Measurements from ENCODE around the gene TRMT61A. TPM values are rescaled to one million over a fixed set of nuclear protein-coding genes. Genes with fewer than 3 reads are reported as not detected.
A peak's percentile ranks its signal among the peaks of the same experiment; 100 is the strongest.

Gene TRMT61A
- total RNA-seq, 3 donors from 2014 or later, result 53.0 to 62.2 (median 61.5) TPM

DNA sequence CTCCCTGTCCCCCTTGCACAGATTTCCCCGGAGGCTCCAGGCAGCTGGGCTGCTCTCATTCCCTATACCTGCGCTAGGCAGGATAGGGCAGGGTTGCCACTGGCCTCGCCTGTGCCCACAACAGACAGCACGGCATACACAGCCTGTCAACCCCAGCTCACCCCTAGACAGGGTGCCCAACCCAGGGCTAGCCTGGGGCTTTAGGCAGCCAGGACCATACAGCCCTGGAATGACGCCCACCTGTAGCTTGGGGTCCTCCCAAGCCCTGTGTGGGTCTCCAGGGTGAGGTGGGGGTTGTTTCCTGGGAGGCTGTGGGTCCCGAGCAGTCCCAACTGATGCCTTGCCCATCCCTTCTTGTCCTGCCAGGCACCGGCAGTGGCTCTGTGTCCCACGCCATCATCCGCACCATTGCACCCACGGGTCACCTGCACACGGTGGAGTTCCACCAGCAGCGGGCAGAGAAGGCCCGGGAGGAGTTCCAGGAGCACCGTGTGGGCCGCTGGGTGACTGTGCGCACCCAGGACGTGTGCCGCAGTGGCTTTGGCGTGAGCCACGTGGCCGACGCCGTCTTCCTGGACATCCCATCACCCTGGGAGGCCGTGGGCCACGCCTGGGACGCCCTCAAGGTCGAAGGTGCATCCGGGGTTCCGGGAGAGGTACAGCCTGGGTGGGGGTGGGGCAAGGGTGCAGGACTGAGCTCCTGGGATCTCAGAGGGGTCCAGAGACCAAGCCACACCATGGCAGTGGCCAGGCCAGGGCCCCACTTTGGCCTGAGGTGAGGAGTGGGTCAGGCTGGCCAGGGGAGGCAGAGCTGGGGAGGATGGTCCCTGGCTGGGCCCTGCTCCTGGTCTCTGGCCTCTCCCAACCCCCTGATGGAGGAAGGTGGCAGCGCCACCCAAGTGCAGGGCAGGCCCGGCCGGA is 3.5 kb downstream of the TRMT61A start:
- Mint-ChIP-seq H3K36me3 (ENCODE audit: insufficient read depth) (peaks cover 4% of the 10 kb centered on the region), H3K4me3 (peak overlapping the region; percentile 31)

DNA sequence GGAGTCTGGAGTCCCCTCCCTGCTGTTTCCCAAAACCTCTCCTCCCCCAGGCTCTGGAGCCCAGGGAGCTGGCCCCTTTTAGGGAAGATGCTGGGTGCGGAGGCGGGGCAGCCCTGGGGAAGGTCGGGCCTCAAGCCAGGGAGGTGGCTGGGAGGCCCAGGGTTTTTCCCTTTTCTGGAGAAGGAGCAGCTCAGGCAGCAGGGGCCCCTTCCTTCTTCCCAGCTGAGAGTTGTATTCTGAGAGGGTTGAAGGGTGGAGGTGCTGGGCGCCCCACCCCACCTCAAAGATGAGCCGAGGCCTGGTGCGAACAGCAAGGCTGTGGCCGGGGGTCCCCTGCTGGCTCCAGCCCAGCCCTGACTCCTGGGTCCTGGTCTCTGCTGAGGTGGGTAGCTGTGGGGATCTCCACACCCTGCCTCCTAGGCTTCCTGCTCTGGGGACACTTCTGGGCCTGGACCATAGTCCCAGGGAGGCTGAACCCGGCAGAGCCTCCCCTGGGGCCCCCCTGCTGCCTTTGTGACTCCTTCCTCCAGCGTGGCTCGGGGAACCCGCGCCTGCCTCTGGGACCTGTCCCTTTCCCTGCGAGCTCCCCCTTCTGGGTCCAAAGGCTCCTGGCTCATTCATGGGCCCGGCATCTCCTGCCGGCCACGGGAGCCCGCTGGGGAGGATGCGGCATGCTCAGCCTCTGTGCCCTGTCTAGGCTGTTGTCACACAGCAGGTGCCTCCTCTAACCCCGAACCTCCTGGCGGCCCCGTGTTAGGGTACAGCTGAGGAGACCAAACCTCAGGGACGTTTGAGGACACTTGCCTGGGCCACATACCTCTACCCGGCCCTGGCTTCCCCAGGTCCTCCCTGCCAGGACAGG is 4.4 kb downstream of the TRMT61A start:
- no peaks in the 10 kb centered on the region for H3K27me3 Mint-ChIP-seq (ENCODE audit: low read depth)

More for the DNA sequence above, 3.5 kb downstream of the TRMT61A start:
- DNase-seq (no peak), ATAC-seq (no peak)
- Mint-ChIP-seq H3K9me3 (no peaks in the 10 kb centered on the region), H3K27me3 (ENCODE audit: low read depth) (no peaks in the 10 kb centered on the region), H3K4me1 (ENCODE audit: low read depth) (peaks cover 32% of the 10 kb centered on the region)

DNA sequence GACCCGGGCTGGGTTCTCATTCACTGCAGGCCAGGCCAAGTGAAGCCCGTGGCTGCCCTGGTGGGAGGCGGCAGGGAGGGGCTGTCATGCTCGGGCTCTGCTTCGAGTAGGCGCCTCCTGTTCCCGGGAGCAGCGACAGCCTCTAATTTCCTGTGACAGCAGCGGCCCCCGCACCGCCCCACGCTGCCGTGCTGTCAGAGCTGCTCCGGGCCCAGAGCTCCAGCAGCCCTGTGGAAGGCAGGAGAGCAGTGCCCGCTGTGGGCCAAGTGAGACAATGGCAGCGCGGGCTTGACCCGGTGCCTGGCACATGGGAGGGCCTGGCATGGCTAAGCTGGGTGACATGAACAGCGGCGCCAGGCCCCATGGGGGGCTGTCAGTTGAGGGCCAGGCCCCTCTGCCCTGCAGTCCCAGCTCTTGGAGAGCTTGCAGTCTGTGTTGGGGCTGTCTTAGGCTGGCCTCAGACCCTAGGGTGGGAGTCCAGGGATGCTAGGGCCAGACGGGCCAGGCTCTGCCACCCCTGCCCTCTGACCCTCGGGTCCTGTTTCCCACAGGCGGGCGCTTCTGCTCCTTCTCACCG is 5.1 kb downstream of the TRMT61A start:
- Mint-ChIP-seq H3K4me1 (ENCODE audit: low read depth) (peaks cover 23% of the 10 kb centered on the region), H3K27me3 (ENCODE audit: low read depth) (no peaks in the 10 kb centered on the region), H3K36me3 (ENCODE audit: insufficient read depth) (peaks cover 4% of the 10 kb centered on the region), H3K4me3 (no peak overlapping the region), H3K9me3 (no peaks in the 10 kb centered on the region)
- ATAC-seq (no peak), DNase-seq (no peak)

More for the DNA sequence above, 4.4 kb downstream of the TRMT61A start:
- no peaks in the 10 kb centered on the region for H3K9me3 Mint-ChIP-seq
- ATAC-seq (no peak), DNase-seq (no peak)
- H3K36me3 Mint-ChIP-seq (ENCODE audit: insufficient read depth), result peaks cover 4% of the 10 kb centered on the region
- H3K4me1 Mint-ChIP-seq (ENCODE audit: low read depth), result peaks cover 26% of the 10 kb centered on the region
- no peak overlapping the region for H3K4me3 Mint-ChIP-seq

DNA sequence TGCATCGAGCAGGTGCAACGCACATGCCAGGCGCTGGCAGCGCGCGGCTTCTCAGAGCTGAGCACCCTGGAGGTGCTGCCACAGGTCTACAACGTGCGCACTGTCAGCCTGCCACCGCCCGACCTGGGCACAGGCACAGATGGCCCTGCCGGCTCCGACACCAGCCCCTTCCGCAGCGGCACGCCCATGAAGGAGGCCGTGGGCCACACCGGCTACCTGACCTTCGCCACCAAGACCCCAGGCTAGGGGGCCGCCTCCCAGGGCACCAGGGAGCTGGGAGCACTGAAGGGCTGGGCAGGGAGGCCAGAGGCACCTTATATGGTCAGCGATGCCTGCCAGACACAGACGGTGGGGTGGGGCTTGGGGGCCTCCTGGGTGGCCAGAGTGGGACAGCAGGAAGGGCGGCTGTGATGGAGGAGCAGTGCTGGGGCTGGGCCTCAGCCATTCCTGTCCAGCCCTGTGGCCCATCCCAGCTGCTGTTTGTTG is 5.6 kb downstream of the TRMT61A start:
- Mint-ChIP-seq H3K4me1 (ENCODE audit: low read depth) (peaks cover 21% of the 10 kb centered on the region), H3K36me3 (ENCODE audit: insufficient read depth) (peaks cover 4% of the 10 kb centered on the region), H3K4me3 (no peak overlapping the region), H3K27me3 (ENCODE audit: low read depth) (no peaks in the 10 kb centered on the region), H3K9me3 (no peaks in the 10 kb centered on the region)
- no peak for DNase-seq
- no peak for ATAC-seq

GRCh38 chr14:103535081-103535890 is 6.3 kb downstream of the TRMT61A start:
- Mint-ChIP-seq H3K27me3 (ENCODE audit: low read depth) (no peaks in the 10 kb centered on the region), H3K4me3 (no peak overlapping the region), H3K36me3 (ENCODE audit: insufficient read depth) (peaks cover 2% of the 10 kb centered on the region), H3K4me1 (ENCODE audit: low read depth) (peaks cover 14% of the 10 kb centered on the region), H3K9me3 (no peaks in the 10 kb centered on the region)
- ATAC-seq (no peak), DNase-seq (no peak)

DNA sequence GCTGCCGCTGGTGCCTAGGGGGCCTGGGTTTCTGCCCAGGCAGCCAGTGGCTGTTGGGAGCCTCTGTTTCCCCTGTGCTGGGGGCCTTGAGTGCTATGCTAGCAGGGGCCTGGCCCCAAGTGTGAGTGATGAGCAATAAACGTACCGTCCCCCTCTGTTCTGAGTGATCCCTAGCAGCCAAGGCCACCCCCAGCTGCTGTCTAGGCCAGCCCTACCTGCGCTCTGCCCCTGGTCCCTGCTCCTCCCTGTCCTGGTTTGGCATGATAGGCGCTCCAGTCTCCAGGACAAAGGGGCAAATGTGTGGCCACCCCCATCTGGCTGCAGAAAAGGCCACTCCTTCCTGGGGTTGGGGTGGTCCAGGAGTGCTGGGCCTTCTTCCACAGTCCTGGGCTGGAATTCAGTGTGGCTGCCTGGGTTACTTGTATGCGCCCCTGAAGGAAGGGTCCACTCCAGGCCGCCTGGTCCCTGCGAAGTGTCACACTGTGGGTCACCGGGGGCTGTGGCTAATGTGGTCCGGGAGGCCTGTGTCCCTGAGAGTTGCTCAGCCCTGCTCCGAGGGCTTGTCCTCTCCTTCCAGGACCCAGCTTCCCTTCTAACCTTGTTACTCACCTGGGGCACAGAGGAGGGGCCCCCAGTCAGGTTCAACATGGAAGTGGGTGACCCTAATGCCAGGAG is 7.0 kb downstream of the TRMT61A start:
- Mint-ChIP-seq H3K36me3 (ENCODE audit: insufficient read depth) (no peaks in the 10 kb centered on the region), H3K4me3 (no peak overlapping the region), H3K27me3 (ENCODE audit: low read depth) (no peaks in the 10 kb centered on the region), H3K4me1 (ENCODE audit: low read depth) (peaks cover 7% of the 10 kb centered on the region), H3K9me3 (no peaks in the 10 kb centered on the region)
- DNase-seq, result no peak
- ATAC-seq, result no peak

DNA sequence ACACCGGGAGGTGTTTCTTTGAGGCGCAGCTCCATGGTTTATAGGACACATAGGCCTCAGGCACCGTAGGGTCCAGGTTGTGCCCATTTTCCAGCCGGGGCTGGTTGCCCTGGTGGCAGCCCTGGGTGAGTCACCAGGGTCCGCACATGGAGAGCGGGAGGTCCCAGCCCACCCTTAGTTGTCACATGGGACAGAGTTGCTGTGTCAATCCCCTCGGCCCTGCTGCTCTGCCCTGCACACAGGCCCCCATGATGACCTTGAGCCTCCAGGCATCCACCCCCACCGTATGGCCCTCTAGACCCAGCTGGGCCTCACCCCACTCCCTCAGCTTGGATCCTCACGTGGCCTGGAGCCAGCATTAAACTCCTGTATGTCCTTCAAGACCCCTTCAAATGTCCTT is 7.7 kb downstream of the TRMT61A start:
- H3K9me3 Mint-ChIP-seq, result no peaks in the 10 kb centered on the region
- no peaks in the 10 kb centered on the region for H3K27me3 Mint-ChIP-seq (ENCODE audit: low read depth)
- ATAC-seq, result no peak
- no peak for DNase-seq
- H3K4me1 Mint-ChIP-seq (ENCODE audit: low read depth), result no peaks in the 10 kb centered on the region
- no peaks in the 10 kb centered on the region for H3K36me3 Mint-ChIP-seq (ENCODE audit: insufficient read depth)
- no peak overlapping the region for H3K4me3 Mint-ChIP-seq

GRCh38 chr14:103537175-103537990 is 8.4 kb downstream of the TRMT61A start:
- Mint-ChIP-seq H3K4me1 (ENCODE audit: low read depth) (no peaks in the 10 kb centered on the region), H3K4me3 (no peak overlapping the region), H3K36me3 (ENCODE audit: insufficient read depth) (no peaks in the 10 kb centered on the region), H3K27me3 (ENCODE audit: low read depth) (no peaks in the 10 kb centered on the region), H3K9me3 (no peaks in the 10 kb centered on the region)
- no peak for DNase-seq
- no peak for ATAC-seq

- H3K4me1 Mint-ChIP-seq (ENCODE audit: low read depth), result no peaks in the 10 kb centered on the region
- no peaks in the 10 kb centered on the region for H3K36me3 Mint-ChIP-seq (ENCODE audit: insufficient read depth)
- ATAC-seq (peak in 1 of 2 donors; percentile 6), DNase-seq (no peak)
- H3K9me3 Mint-ChIP-seq, result no peaks in the 10 kb centered on the region
- no peak overlapping the region for H3K4me3 Mint-ChIP-seq
- no peaks in the 10 kb centered on the region for H3K27me3 Mint-ChIP-seq (ENCODE audit: low read depth)
Measured at GRCh38 chr14:103538291-103539055, 9.5 kb downstream of the TRMT61A start.

- Mint-ChIP-seq H3K4me1 (ENCODE audit: low read depth) (no peaks in the 10 kb centered on the region), H3K4me3 (no peak overlapping the region), H3K9me3 (no peaks in the 10 kb centered on the region), H3K36me3 (ENCODE audit: insufficient read depth) (no peaks in the 10 kb centered on the region), H3K27me3 (ENCODE audit: low read depth) (no peaks in the 10 kb centered on the region)
- ATAC-seq, result no peak
- DNase-seq, result no peak
Measured at GRCh38 chr14:103539056-103539825, 10.2 kb downstream of the TRMT61A start.

DNA sequence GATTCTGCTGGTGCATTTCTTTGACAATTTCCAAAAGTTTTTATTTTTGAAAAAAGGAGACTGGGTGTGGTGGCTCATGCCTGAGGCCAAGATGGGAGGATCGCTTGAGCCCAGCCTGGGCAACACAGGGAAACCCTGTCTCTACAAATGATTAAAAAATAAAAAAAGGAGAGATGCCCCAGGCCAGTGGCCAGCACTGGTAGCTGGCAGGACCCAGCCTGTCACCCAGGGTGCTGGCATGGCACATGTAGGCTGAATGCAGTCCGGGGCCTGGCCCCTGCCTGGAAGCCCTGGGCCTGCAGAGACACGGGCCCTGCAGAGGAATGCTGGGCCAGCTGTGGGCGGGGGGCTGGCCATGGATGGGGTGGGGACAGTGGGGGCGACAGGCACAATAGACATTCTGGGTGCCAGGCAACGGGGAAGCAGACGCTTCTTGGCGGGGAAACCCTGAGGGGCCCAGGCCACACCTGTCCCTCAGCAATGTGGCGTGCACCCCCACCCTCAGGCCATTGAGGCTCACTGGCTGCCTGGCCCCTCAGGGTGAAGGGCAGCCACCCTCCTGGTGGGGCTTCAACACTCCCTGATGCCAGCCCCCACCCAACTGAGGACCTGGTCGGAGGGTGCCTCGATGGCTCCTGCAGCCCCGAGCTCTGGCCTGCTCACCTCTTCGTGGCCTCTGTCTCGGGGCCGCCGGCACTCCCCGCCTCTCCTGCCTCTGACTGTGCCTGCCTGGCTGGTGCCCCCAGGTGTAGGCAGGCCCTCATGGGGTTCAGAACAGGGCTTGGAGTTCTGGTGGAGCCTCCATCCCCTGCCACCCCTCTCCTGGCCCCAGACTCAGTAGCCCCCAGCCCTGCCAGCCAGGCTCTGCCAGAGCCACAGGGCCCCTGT is 12.1 kb downstream of the TRMT61A start:
- H3K36me3 Mint-ChIP-seq (ENCODE audit: insufficient read depth), result no peaks in the 10 kb centered on the region
- H3K27me3 Mint-ChIP-seq (ENCODE audit: low read depth), result no peaks in the 10 kb centered on the region
- ATAC-seq (no peak), DNase-seq (no peak)
- H3K4me1 Mint-ChIP-seq (ENCODE audit: low read depth), result no peaks in the 10 kb centered on the region
- no peak overlapping the region for H3K4me3 Mint-ChIP-seq
- H3K9me3 Mint-ChIP-seq, result no peaks in the 10 kb centered on the region
